Endometrium (tissue), 2 donors: ENCODE data around the gene USP16.
"Not testable (repeated sequence)": the region's sequence is repeated elsewhere in the genome, so short reads cannot be mapped to it uniquely, and the experiment has no call there.

ENCODE experiments used
- FAIRE-seq: peaks from 2 replicates; lab custom pipeline; 2012; peaks lifted over from hg19 to GRCh38; lab: Jason Lieb, UNC
- donor health status: control.
- donor health status: control.

USP16 gene

GRCh38 chr21:29024474-29025327 lies at the start of gene USP16:
Gene USP16, plus strand, starts transcription at chr21:29024668. Its CDS starts 3,246 bp downstream, at chr21:29027914.
- peak; percentile 96 for FAIRE-seq

GRCh38 chr21:28975397-28975796 lies 49.1 kb upstream of the USP16 start:
- no peak for FAIRE-seq

- FAIRE-seq, result no peak
Measured at GRCh38 chr21:28979092-28979491, 45.4 kb upstream of the USP16 start.

- no peak for FAIRE-seq
Measured at GRCh38 chr21:28982637-28983036, 41.8 kb upstream of the USP16 start.

- FAIRE-seq, result no peak
Measured at GRCh38 chr21:28986677-28987076, 37.8 kb upstream of the USP16 start.

GRCh38 chr21:28988146-28988545 lies 36.3 kb upstream of the USP16 start:
- not testable (repeated sequence) for FAIRE-seq

- FAIRE-seq, result no peak
Measured at GRCh38 chr21:28991861-28992525, 32.5 kb upstream of the USP16 start.

GRCh38 chr21:28992526-28993292 lies 31.8 kb upstream of the USP16 start, which contains the start of gene LTN1:
Gene LTN1, minus strand, starts transcription at chr21:28992877. Its CDS starts 72 bp downstream, at chr21:28992805.
- peak; percentile 95 for FAIRE-seq

GRCh38 chr21:28993293-28993629 lies 31.2 kb upstream of the USP16 start:
- no peak for FAIRE-seq

GRCh38 chr21:29002442-29003144 lies 21.9 kb upstream of the USP16 start:
- peak; percentile 85 for FAIRE-seq

- no peak for FAIRE-seq
Measured at GRCh38 chr21:29005696-29006095, 18.8 kb upstream of the USP16 start.

- no peak for FAIRE-seq
Measured at GRCh38 chr21:29007135-29007534, 17.3 kb upstream of the USP16 start.

- FAIRE-seq, result no peak
Measured at GRCh38 chr21:29007810-29008209, 16.7 kb upstream of the USP16 start.

- no peak for FAIRE-seq
Measured at GRCh38 chr21:29008367-29008766, 16.1 kb upstream of the USP16 start.

GRCh38 chr21:29011236-29011635 lies 13.2 kb upstream of the USP16 start:
- not testable (repeated sequence) for FAIRE-seq

- FAIRE-seq, result no peak
Measured at GRCh38 chr21:29017639-29018237, 6.7 kb upstream of the USP16 start.

- no peak for FAIRE-seq
Measured at GRCh38 chr21:29018540-29018939, 5.9 kb upstream of the USP16 start.

GRCh38 chr21:29022166-29022565 lies 2.3 kb upstream of the USP16 start:
- no peak for FAIRE-seq

GRCh38 chr21:29025328-29025713 lies 853 bp downstream of the USP16 start:
- FAIRE-seq, result no peak

- FAIRE-seq, result no peak
Measured at GRCh38 chr21:29029524-29029923, 5.1 kb downstream of the USP16 start.

- no peak for FAIRE-seq
Measured at GRCh38 chr21:29030909-29031308, 6.4 kb downstream of the USP16 start.

GRCh38 chr21:29033301-29033700 lies 8.8 kb downstream of the USP16 start:
- no peak for FAIRE-seq
